ENCODE measurements around the gene PCDHGA4.

DNA sequence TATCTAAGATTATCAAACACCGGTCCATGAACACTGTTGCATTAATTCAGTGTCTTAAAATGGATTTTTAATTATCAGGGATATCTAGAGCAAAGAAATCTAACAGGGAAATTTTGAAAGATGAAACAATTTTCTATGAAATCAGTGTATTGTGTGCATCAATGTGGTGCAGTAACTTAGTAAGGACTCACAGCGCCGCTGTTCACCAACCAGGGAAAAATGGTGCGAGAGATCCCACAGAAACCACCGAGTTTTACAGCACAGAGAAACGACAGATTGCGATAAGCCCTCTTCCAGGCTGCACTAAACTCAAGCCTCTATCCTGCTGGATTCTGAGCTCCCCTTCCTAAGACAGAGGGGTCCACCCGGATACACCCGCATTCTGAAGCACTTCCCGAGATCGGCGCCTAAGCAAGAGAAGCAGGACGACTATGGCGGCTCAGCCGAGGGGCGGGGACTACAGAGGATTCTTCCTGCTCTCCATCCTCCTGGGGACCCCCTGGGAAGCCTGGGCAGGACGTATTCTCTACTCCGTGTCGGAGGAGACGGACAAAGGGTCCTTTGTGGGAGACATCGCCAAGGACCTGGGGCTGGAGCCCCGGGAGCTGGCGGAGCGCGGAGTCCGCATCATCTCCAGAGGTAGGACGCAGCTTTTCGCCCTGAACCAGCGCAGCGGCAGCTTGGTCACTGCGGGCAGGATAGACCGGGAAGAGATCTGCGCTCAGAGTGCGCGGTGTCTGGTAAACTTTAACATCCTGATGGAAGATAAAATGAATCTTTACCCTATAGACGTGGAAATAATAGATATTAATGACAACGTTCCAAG, 27.9 kb downstream of the PCDHGA4 start, which contains the start of gene PCDHGA7:
- no peak for TF ChIP-seq POLR2AphosphoS5 (IDR thresholded peaks at IDR 0.05; ENCODE audit: low read depth, low read length)
- TF ChIP-seq CTCF (IDR thresholded peaks at IDR 0.05) = no peak
- no peak for TF ChIP-seq REST (IDR thresholded peaks at IDR 0.05; ENCODE audit: insufficient read depth in 1 of 2, low read depth in 2 of 2, low read length in 1 of 2)
- no peak for TF ChIP-seq SIN3A (IDR thresholded peaks at IDR 0.05; ENCODE audit: borderline replicate concordance, insufficient read depth, low read depth, low read length)

Data from Panc1 (cell line).